Measurements from ENCODE around the gene HAGHL. TPM values are rescaled to one million over a fixed set of nuclear protein-coding genes. Genes with fewer than 3 reads are reported as not detected.

HAGHL gene
- polyA plus RNA-seq, 2 of the 4 experiments (the other 2 are of a cell fraction), result 4.4 to 22.0 TPM

DNA sequence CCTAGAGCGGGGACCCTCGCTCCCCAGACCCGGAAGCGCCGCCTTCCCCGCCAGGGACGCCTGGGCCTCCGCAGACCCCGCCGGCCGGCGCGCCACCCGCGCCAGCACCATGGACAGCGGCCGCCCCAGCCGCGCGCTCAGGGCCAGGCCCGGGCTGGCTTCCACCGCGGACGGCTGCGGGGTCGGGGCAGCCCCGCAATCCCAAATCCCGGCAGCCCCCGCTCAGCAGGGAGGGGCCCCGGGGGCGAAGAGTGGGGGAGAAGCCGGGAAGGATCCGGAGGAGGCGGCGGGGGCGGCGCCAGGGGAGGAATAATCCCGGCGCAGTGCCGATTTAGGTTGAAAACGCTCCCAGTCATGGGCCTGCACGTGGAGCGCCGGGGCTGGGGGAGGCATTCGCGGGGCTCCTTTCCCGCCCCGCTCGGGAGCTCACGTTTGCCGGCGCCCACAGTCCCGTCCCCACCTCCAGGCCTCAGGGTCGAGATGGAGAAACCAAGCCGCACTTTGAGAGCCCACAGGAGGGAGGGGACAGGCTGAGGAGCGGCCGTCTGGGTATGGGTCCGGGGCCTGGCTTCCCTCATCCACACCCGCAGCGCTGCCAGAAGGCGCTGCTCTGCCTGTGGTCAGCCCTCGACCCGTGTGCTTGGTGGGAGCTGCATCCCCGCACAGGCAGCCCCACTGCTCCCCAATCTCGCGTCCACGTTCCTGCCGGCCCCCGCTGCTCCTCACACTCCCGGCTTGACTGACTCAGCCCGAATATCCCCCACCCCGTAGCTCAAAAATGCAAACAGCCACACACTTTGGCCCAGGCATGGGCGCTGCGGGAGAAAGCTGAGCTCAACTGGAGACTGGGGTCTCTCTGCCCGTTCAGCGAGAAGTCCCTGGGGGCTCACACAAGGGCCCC lies 26.0 kb upstream of the HAGHL start:
- Histone ChIP-seq H3K4me1 (peaks cover 19% of the 10 kb centered on the region), H3K4me2 (peak overlapping the region; percentile 78), H3K27ac (no peak overlapping the region), H3K9me3 (no peaks in the 10 kb centered on the region), H3K4me3 (peak overlapping the region; percentile 21; the same call in 1 of the 3 replicates)
- 12% methylated on average over 19 of the region's 76 CpGs for WGBS (ENCODE audit: missing lambda C conversion rate)
- FAIRE-seq, result no peak
- POLR2A ChIA-PET, result interaction anchor here (1.4 kb wide), 1 partner anchor 20 kb away, joined by 3 read pairs; the partner anchor contains the start of gene ANTKMT
- peak; percentile 36 to 64; a peak in 4 of 6 replicates for ATAC-seq
- CTCF ChIA-PET, result interaction anchor here (2.2 to 4.1 kb wide), 3 partner anchors 10 to 84 kb away, joined by 9 to 33 read pairs (median 11); no protein-coding TSS in a partner anchor
- no peak for DNase-seq (ENCODE audit: low read depth in 1 of 2, low spot score in 1 of 2)
- TF ChIP-seq, protein P1, sequence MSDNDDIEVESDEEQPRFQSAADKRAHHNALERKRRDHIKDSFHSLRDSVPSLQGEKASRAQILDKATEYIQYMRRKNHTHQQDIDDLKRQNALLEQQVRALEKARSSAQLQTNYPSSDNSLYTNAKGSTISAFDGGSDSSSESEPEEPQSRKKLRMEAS (IDR thresholded peaks at IDR 0.05), result peak; percentile 31; the same call in 1 of the 2 replicates
- no peak for TF ChIP-seq CBX2 (IDR thresholded peaks at IDR 0.05; ENCODE audit: borderline replicate concordance, low read depth)
- TF ChIP-seq, protein P2, sequence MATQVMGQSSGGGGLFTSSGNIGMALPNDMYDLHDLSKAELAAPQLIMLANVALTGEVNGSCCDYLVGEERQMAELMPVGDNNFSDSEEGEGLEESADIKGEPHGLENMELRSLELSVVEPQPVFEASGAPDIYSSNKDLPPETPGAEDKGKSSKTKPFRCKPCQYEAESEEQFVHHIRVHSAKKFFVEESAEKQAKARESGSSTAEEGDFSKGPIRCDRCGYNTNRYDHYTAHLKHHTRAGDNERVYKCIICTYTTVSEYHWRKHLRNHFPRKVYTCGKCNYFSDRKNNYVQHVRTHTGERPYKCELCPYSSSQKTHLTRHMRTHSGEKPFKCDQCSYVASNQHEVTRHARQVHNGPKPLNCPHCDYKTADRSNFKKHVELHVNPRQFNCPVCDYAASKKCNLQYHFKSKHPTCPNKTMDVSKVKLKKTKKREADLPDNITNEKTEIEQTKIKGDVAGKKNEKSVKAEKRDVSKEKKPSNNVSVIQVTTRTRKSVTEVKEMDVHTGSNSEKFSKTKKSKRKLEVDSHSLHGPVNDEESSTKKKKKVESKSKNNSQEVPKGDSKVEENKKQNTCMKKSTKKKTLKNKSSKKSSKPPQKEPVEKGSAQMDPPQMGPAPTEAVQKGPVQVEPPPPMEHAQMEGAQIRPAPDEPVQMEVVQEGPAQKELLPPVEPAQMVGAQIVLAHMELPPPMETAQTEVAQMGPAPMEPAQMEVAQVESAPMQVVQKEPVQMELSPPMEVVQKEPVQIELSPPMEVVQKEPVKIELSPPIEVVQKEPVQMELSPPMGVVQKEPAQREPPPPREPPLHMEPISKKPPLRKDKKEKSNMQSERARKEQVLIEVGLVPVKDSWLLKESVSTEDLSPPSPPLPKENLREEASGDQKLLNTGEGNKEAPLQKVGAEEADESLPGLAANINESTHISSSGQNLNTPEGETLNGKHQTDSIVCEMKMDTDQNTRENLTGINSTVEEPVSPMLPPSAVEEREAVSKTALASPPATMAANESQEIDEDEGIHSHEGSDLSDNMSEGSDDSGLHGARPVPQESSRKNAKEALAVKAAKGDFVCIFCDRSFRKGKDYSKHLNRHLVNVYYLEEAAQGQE (IDR thresholded peaks at IDR 0.05), result peak; percentile 98

DNA sequence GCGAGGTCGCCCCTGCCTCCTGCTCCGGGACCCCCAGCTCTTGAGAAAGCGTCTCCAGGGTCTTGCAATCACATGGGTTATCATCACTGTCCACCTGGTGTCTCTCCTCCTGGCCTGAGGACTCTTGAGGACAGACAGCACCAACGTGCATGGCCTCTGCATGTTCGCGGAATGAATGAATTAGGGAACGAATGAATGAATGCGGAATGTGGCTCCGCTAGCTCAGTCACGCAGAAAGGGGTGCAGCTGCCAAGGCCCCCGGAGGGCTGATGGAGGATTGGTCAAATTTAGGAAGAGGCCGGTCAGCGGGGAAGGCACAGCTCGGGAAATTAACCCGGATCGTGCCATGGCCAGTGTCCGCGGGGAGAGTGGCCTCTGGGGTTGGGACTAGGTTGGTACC lies 24.6 kb upstream of the HAGHL start:
- CTCF ChIA-PET, result interaction anchor here (1.7 to 25.1 kb wide), 5 partner anchors 9 to 83 kb away, joined by 9 to 656 read pairs (median 11); partner anchors contain the start of genes ANTKMT, CCDC78, CIAO3 and HAGHL
- 68% methylated on average over 19 of the region's 19 CpGs for WGBS (ENCODE audit: missing lambda C conversion rate)
- Histone ChIP-seq H3K4me2 (no peak overlapping the region), H3K27ac (no peak overlapping the region), H3K4me1 (peaks cover 32% of the 10 kb centered on the region), H3K9me3 (no peaks in the 10 kb centered on the region), H3K4me3 (no peak overlapping the region)
- POLR2A ChIA-PET, result interaction anchor here (1.4 kb wide), 2 partner anchors 12 to 19 kb away, joined by 3 to 4 read pairs; partner anchors contain the start of genes ANTKMT and WDR24
- ATAC-seq, result no peak
- no peak for TF ChIP-seq TFCP2L1 (CRISPR knock-in tag; IDR thresholded peaks at IDR 0.05)
- no peak for TF ChIP-seq PHF8 (IDR thresholded peaks at IDR 0.05; ENCODE audit: borderline replicate concordance, low read depth)
- TF ChIP-seq, protein P3, sequence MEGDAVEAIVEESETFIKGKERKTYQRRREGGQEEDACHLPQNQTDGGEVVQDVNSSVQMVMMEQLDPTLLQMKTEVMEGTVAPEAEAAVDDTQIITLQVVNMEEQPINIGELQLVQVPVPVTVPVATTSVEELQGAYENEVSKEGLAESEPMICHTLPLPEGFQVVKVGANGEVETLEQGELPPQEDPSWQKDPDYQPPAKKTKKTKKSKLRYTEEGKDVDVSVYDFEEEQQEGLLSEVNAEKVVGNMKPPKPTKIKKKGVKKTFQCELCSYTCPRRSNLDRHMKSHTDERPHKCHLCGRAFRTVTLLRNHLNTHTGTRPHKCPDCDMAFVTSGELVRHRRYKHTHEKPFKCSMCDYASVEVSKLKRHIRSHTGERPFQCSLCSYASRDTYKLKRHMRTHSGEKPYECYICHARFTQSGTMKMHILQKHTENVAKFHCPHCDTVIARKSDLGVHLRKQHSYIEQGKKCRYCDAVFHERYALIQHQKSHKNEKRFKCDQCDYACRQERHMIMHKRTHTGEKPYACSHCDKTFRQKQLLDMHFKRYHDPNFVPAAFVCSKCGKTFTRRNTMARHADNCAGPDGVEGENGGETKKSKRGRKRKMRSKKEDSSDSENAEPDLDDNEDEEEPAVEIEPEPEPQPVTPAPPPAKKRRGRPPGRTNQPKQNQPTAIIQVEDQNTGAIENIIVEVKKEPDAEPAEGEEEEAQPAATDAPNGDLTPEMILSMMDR (IDR thresholded peaks at IDR 0.05), result no peak
- TF ChIP-seq EP300 (IDR thresholded peaks at IDR 0.05), result no peak
- TF ChIP-seq EHMT2 (IDR thresholded peaks at IDR 0.05; ENCODE audit: low read depth), result no peak
- TF ChIP-seq HDAC2 (IDR thresholded peaks at IDR 0.05), result no peak
- TF ChIP-seq, protein P2 (IDR thresholded peaks at IDR 0.05), result no peak
- TF ChIP-seq EHF (CRISPR knock-in tag; IDR thresholded peaks at IDR 0.05), result no peak
- no peak for TF ChIP-seq SREBF2 (IDR thresholded peaks at IDR 0.05)
- no peak for TF ChIP-seq POLR2AphosphoS2 (conservative IDR thresholded peaks at IDR 0.05; ENCODE audit: low read length)
- TF ChIP-seq ZC3H11A (IDR thresholded peaks at IDR 0.05), result no peak
- no peak for TF ChIP-seq MAZ (IDR thresholded peaks at IDR 0.05; ENCODE audit: borderline replicate concordance, low read depth, low read length)
- no peak for TF ChIP-seq FOSL2 (IDR thresholded peaks at IDR 0.05)
- no peak for TF ChIP-seq FOSL2 (CRISPR knock-in tag; IDR thresholded peaks at IDR 0.05)
- no peak for TF ChIP-seq CHD4 (IDR thresholded peaks at IDR 0.05; ENCODE audit: borderline replicate concordance)
- TF ChIP-seq JUN (IDR thresholded peaks at IDR 0.05), result no peak
- TF ChIP-seq NPAS2 (CRISPR knock-in tag; IDR thresholded peaks at IDR 0.05; ENCODE audit: borderline replicate concordance), result no peak
- no peak for TF ChIP-seq FOXS1 (CRISPR knock-in tag; IDR thresholded peaks at IDR 0.05)
- no peak for TF ChIP-seq CHD2 (IDR thresholded peaks at IDR 0.05; ENCODE audit: low read length, partially characterized antibody)
- no peak for TF ChIP-seq NR3C1 (IDR thresholded peaks at IDR 0.05)
- TF ChIP-seq RNF2 (IDR thresholded peaks at IDR 0.05; ENCODE audit: borderline replicate concordance, low read depth), result no peak
- DNase-seq (ENCODE audit: low read depth in 1 of 2, low spot score in 1 of 2), result no peak
- no peak for FAIRE-seq
